AG09309 (cell line): ENCODE results near the gene FERMT1.

Source experiments
- DNase-seq: peaks from one replicate; pipeline ENCODE4 v3.0.0-alpha.2; 2010; ENCODE audit warnings: low read depth
- H3K4me3 ChIP-seq: 2 replicates; pipeline ENCODE4 v1.5.1; 2011; ENCODE audit warnings: mild to moderate bottlenecking, low read depth, low read length, moderate library complexity; ENCODE audit not compliant: control insufficient read depth
- CTCF ChIP-seq: IDR thresholded peaks from 2 replicates; pipeline ENCODE4 v1.5.1; 2011; ENCODE audit warnings: mild to moderate bottlenecking, low read depth, low read length, inconsistent platforms; ENCODE audit not compliant: insufficient read depth, control insufficient read depth; ENCODE audit errors: missing control alignments

The FERMT1 gene

GRCh38 chr20:6094565-6094964 lies 28.3 kb downstream of the FERMT1 start:
- no peak for DNase-seq
- no peak overlapping the region for H3K4me3 ChIP-seq
- TF ChIP-seq CTCF: no peak

GRCh38 chr20:6094063-6094462 lies 28.8 kb downstream of the FERMT1 start:
- TF ChIP-seq CTCF: no peak
- no peak overlapping the region for H3K4me3 ChIP-seq
- DNase-seq: no peak

GRCh38 chr20:6091661-6092060 lies 31.2 kb downstream of the FERMT1 start:
- H3K4me3 ChIP-seq: no peak overlapping the region
- TF ChIP-seq CTCF: no peak
- no peak for DNase-seq

GRCh38 chr20:6086868-6087267 lies 36.0 kb downstream of the FERMT1 start:
- no peak overlapping the region for H3K4me3 ChIP-seq

GRCh38 chr20:6083926-6084325 lies 38.9 kb downstream of the FERMT1 start:
- no peak for TF ChIP-seq CTCF
- no peak for DNase-seq
- no peak overlapping the region for H3K4me3 ChIP-seq

More at GRCh38 chr20:6086868-6087267, 36.0 kb downstream of the FERMT1 start:
- DNase-seq: no peak
- TF ChIP-seq CTCF: no peak

- DNase-seq: peak; percentile 35
- no peak overlapping the region for H3K4me3 ChIP-seq
- no peak for TF ChIP-seq CTCF
Measured at GRCh38 chr20:6081236-6081635, 41.6 kb downstream of the FERMT1 start.

GRCh38 chr20:6079016-6079415 lies 43.8 kb downstream of the FERMT1 start:
- H3K4me3 ChIP-seq: no peak overlapping the region
- no peak for TF ChIP-seq CTCF
- no peak for DNase-seq
